K562 (cell line): ENCODE measurements around the gene ZNF195. TPM values are rescaled to one million over a fixed set of nuclear protein-coding genes. Genes with fewer than 3 reads are reported as not detected.

ENCODE experiments used
- ATAC-seq: fragments of 200-7000 bp; cut with Tn5 transposase; 3 replicates; pipeline ENCODE4 v1.9.1; 2020; ENCODE audit warnings: moderate library complexity
- BruUV-seq: library from RNA; stranded (reverse); fragments of 400-500 nt; replicated peaks from 2 replicates; lab custom pipeline; 2021; lab: Mats Ljungman, UMichigan
- CTCF ChIA-PET: fragments of 300-600 bp; formaldehyde crosslinking; extraction: SDS; loops from one replicate; lab custom pipeline; 2021; ENCODE audit warnings: low intra/inter-chr PET ratio; lab: Yijun Ruan, JAX
- POLR2A ChIA-PET: fragments of 300-600, 350-650 bp; sonication (Branson Sonifier 250); formaldehyde crosslinking; extraction: SDS; loops from one replicate; lab custom pipeline; 2021; ENCODE audit warnings: antibody characterized with exemption, inconsistent platforms; lab: Yijun Ruan, JAX
- DNase-seq, 4 experiments: peaks; one replicate each; pipeline versions ENCODE4 v3.0.0 to v3.0.0-alpha.2; 2011 to 2018; ENCODE audit warnings: low spot score in 3 of 4, mixed read lengths in 3 of 4; ENCODE audit errors: extremely low read depth in 1 of 4
- FAIRE-seq: peaks from 2 replicates; lab custom pipeline; 2011; peaks lifted over from hg19 to GRCh38; lab: Jason Lieb, UNC
- H2AFZ ChIP-seq: 2 replicates; pipeline ENCODE4 v1.6.0; 2011; ENCODE audit warnings: low read depth, low read length, control low read depth, inconsistent platforms
- H3K27ac ChIP-seq: fragments of 200-600 bp; 3 replicates; pipeline ENCODE4 v1.8.0; 2011; ENCODE audit warnings: low read depth, mild to moderate bottlenecking, control low read depth, inconsistent platforms, low read length, moderate library complexity, mixed read lengths; ENCODE audit errors: extremely low read depth
- H3K27me3 ChIP-seq, 2 experiments: fragments of 300-600 bp in 1 of 2; 2 replicates in 1 of 2; 3 replicates in 1 of 2; pipeline versions ENCODE4 v1.6.0 to v1.8.0; 2011; ENCODE audit warnings: inconsistent platforms in 2 of 2, low read length in 2 of 2, mild to moderate bottlenecking in 1 of 2, mixed read lengths in 1 of 2, moderate library complexity in 1 of 2; ENCODE audit not compliant: control insufficient read depth in 2 of 2, insufficient read depth in 2 of 2
- H3K36me3 ChIP-seq: fragments of 300-600 bp; 3 replicates; pipeline ENCODE4 v1.8.0; 2011; ENCODE audit warnings: mild to moderate bottlenecking, low read length, inconsistent platforms; ENCODE audit not compliant: control insufficient read depth, insufficient read depth
- H3K4me1 ChIP-seq, 2 experiments: fragments of 200-600 bp in 1 of 2; replicated peaks in 1 of 2; 2 replicates in 1 of 2; 3 replicates in 1 of 2; pipeline versions ENCODE4 v1.5.1 to v1.8.0; 2011; ENCODE audit warnings: inconsistent platforms in 2 of 2, low read length in 2 of 2, mild to moderate bottlenecking in 1 of 2, mixed read lengths in 1 of 2, moderate library complexity in 1 of 2; ENCODE audit not compliant: control insufficient read depth in 2 of 2, insufficient read depth in 2 of 2
- H3K4me2 ChIP-seq: 2 replicates; pipeline ENCODE4 v1.6.1; 2011; ENCODE audit warnings: low read length, control low read depth, inconsistent platforms, mixed read lengths; ENCODE audit not compliant: insufficient read depth
- H3K4me3 ChIP-seq: fragments of 200-600 bp; sonication (generic), shearing (Covaris generic); 2 replicates; pipeline ENCODE4 v1.5.1; 2016; ENCODE audit warnings: control low read depth, inconsistent platforms
- H3K79me2 ChIP-seq: fragments of 200-600 bp; 3 replicates; pipeline ENCODE4 v1.8.0; 2011; ENCODE audit warnings: low read length, inconsistent platforms; ENCODE audit not compliant: control insufficient read depth, insufficient read depth
- H3K9ac ChIP-seq, 2 experiments: 2 replicates each; pipeline versions ENCODE4 v1.6.0 to v1.6.1; 2011; ENCODE audit warnings: low read depth in 2 of 2, low read length in 2 of 2, control low read depth in 1 of 2, inconsistent platforms in 1 of 2, mild to moderate bottlenecking in 1 of 2, mixed read lengths in 1 of 2; ENCODE audit not compliant: insufficient read depth in 1 of 2
- H3K9me1 ChIP-seq: one replicate; pipeline ENCODE4 v1.6.0; 2011; ENCODE audit warnings: inconsistent platforms, mild to moderate bottlenecking, low read length, moderate library complexity; ENCODE audit not compliant: control insufficient read depth, insufficient read depth
- H3K9me3 ChIP-seq: replicated peaks from 2 replicates; pipeline ENCODE4 v1.5.1; 2011; ENCODE audit warnings: low read depth, low read length, inconsistent platforms; ENCODE audit not compliant: control insufficient read depth, insufficient read depth
- H4K20me1 ChIP-seq: replicated peaks from 2 replicates; pipeline ENCODE4 v1.6.1; 2011; ENCODE audit warnings: low read length, inconsistent platforms, mixed read lengths; ENCODE audit not compliant: control insufficient read depth, insufficient read depth
- BRCA1 ChIP-seq, 2 experiments: fragments of 450-650 bp in 1 of 2; sonication (generic) in 1 of 2; formaldehyde crosslinking in 1 of 2; IDR thresholded peaks; 2 replicates each; pipeline versions ENCODE4 v1.5.0 to v1.6.1; 2017 to 2020; ENCODE audit warnings: mild to moderate bottlenecking in 1 of 2, missing genetic modification reagents in 1 of 2
- C11orf30 ChIP-seq: fragments of 450-650 bp; IDR thresholded peaks from 2 replicates; pipeline ENCODE4 v1.6.1; 2016; ENCODE audit warnings: low read depth, mild to moderate bottlenecking
- DIDO1 ChIP-seq: fragments of 450-650 bp; IDR thresholded peaks from 2 replicates; pipeline ENCODE4 v1.6.1; 2016; ENCODE audit warnings: low read depth, missing biosample characterization, missing genetic modification characterization
- HNRNPL ChIP-seq: fragments of 200-400 bp; formaldehyde crosslinking; IDR thresholded peaks from 2 replicates; pipeline ENCODE4 v1.6.1; 2017; ENCODE audit warnings: low read depth, mild to moderate bottlenecking, low read length
- MAFF ChIP-seq: IDR thresholded peaks from 2 replicates; pipeline ENCODE4 v1.6.1; 2012; ENCODE audit warnings: low read length, improper control_type of control experiment
- MAFG ChIP-seq: fragments of 450-650 bp; conservative IDR thresholded peaks from 2 replicates; pipeline ENCODE4 v1.6.1; 2016; ENCODE audit warnings: missing genetic modification characterization, missing compliant biosample characterization
- MAFK ChIP-seq: IDR thresholded peaks from 2 replicates; pipeline ENCODE4 v1.6.1; 2011; ENCODE audit warnings: low read length, improper control_type of control experiment
- RBM15 ChIP-seq: fragments of 200-400 bp; formaldehyde crosslinking; IDR thresholded peaks from 2 replicates; pipeline ENCODE4 v1.6.1; 2018; ENCODE audit warnings: mild to moderate bottlenecking, low read length, moderate library complexity; ENCODE audit not compliant: insufficient read depth
- SMARCB1 ChIP-seq: IDR thresholded peaks from 2 replicates; pipeline ENCODE4 v1.6.1; 2011; ENCODE audit warnings: improper control_type of control experiment, low read depth; ENCODE audit not compliant: insufficient read length
- TFE3 ChIP-seq: fragments of 450-650 bp; formaldehyde crosslinking; IDR thresholded peaks from 2 replicates; pipeline ENCODE4 v1.4.0; 2020; ENCODE audit warnings: mild to moderate bottlenecking, mixed read lengths
- THRA ChIP-seq: fragments of 450-650 bp; IDR thresholded peaks from 2 replicates; pipeline ENCODE4 v1.6.1; 2017; ENCODE audit warnings: mild to moderate bottlenecking, moderate library complexity
- ZNF316 ChIP-seq: fragments of 450-650 bp; IDR thresholded peaks from 2 replicates; pipeline ENCODE4 v1.6.1; 2016
- ZNF583 ChIP-seq: fragments of 250-450 bp; sonication (Bioruptor Pico); IDR thresholded peaks from 2 replicates; pipeline ENCODE4 v1.4.0; 2020
- WGBS: fragments of 100-300 bp; shearing (Covaris generic); methylation state at CpG from one replicate; pipeline ENCODE4 v1.1.6; 2016; ENCODE audit warnings: low coverage, mixed read lengths; ENCODE audit not compliant: insufficient coverage; ENCODE audit errors: missing lambda C conversion rate; 5-methylcytosine and 5-hydroxymethylcytosine counted together
- in situ Hi-C: fragments of 300-500 bp; cut with MboI; formaldehyde crosslinking; loops from 4 replicates; pipeline ENCODE4 v1.15.0; 2018; ENCODE audit warnings: inconsistent platforms, mixed read lengths
- intact Hi-C: fragments of 100-400 bp; cut with micrococcal nuclease; formaldehyde crosslinking; loops from 2 replicates; pipeline ENCODE4 v1.14.2; 2022
- polyA plus RNA-seq, 8 experiments: library from polyadenylated mRNA; depleted of rRNA in 4 of 8; stranded (reverse) in 5 of 8; unstranded in 3 of 8; fragments of >200 nt; fragmentation: Nextera tagmentation in 2 of 8; fragmentation: Illumina TruSeq in 1 of 8; extraction: Ambion mirVana in 2 of 8; extraction: Trizol in 1 of 8; gene quantifications; 2 replicates each; pipeline versions ENCODE4 v1.2.1 to v1.2.3, GENCODE V29; 2011 to 2014; ENCODE audit warnings: inconsistent platforms in 1 of 8, missing spikeins in 1 of 8
- total RNA-seq, 7 experiments: library from RNA; depleted of rRNA in 6 of 7; stranded (reverse); fragments of >200 nt in 6 of 7; fragmentation: Illumina TruSeq in 2 of 7; extraction: Trizol in 2 of 7; gene quantifications; 2 replicates each; pipeline versions ENCODE4 v1.2.1 to v1.2.3, GENCODE V29; 2011 to 2021; ENCODE audit warnings: low replicate concordance in 1 of 7

ZNF195 gene
- total and polyA plus RNA-seq, 9 of the 15 experiments (the other 6 are each of a cell fraction or from before 2014, with no cell fraction given) = 42.1 to 75.5 (median 60.4) TPM

GRCh38 chr11:3370311-3370870, 8.6 kb downstream of the ZNF195 start:
- H3K4me2 ChIP-seq = no peak overlapping the region
- intact Hi-C loops (no loop called here), in situ Hi-C loops (no loop called here)
- no peak for TF ChIP-seq THRA
- TF ChIP-seq DIDO1 (tag) = no peak
- peak; percentile 81 for TF ChIP-seq MAFK
- TF ChIP-seq HNRNPL = no peak
- TF ChIP-seq RBM15 = no peak
- TF ChIP-seq BRCA1 (IDR thresholded peaks at IDR 0.05) = no peak
- no peak for TF ChIP-seq BRCA1 (CRISPR knock-in tag; IDR thresholded peaks at IDR 0.05)
- TF ChIP-seq MAFF = peak; percentile 82
- no peak for TF ChIP-seq SMARCB1
- no peak for TF ChIP-seq TFE3 (CRISPR knock-in tag)
- TF ChIP-seq C11orf30 = peak; percentile 77
- peak; percentile 42 for TF ChIP-seq MAFG
- peak; percentile 89 for TF ChIP-seq ZNF316
- TF ChIP-seq ZNF583 (CRISPR knock-in tag) = no peak
- no peaks in the 10 kb centered on the region; a peak in 1 of 5 replicates for H3K4me1 ChIP-seq
- ATAC-seq (no peak), DNase-seq (no peak), FAIRE-seq (no peak)
- 98% methylated on average over 9 of the region's 9 CpGs for WGBS
- no TSS peak for BruUV-seq
- H3K27me3 ChIP-seq = no peaks in the 10 kb centered on the region
- H3K27ac ChIP-seq = no peak overlapping the region
- H4K20me1 ChIP-seq = no peaks in the 10 kb centered on the region
- POLR2A ChIA-PET = interaction anchor here (1.8 kb wide), 1 partner anchor 9 kb away, joined by 6 read pairs; the partner anchor contains the start of gene ZNF195
- H3K4me3 ChIP-seq = no peak overlapping the region
- peaks cover 40% of the 10 kb centered on the region for H3K79me2 ChIP-seq
- H3K36me3 ChIP-seq = peaks cover 98% of the 10 kb centered on the region
- H3K9ac ChIP-seq = no peak overlapping the region
- H2AFZ ChIP-seq = no peak overlapping the region
- H3K9me3 ChIP-seq = peaks cover 19% of the 10 kb centered on the region
- CTCF ChIA-PET = no interaction called here
- H3K9me1 ChIP-seq = no peaks in the 10 kb centered on the region
